ENCODE measurements around the gene PPM1E. TPM values are rescaled to one million over a fixed set of nuclear protein-coding genes. Genes with fewer than 3 reads are reported as not detected.
A peak's percentile ranks its signal among the peaks of the same experiment; 100 is the strongest.

PPM1E gene
- total RNA-seq, 4 donors from 2014 or later, result 0.08 to 0.11 TPM; not detected in 2

GRCh38 chr17:58999500-58999899, 243.8 kb downstream of the PPM1E start:
- 93% methylated on average over 1 of the region's 1 CpG for WGBS
- TF ChIP-seq POLR2A (IDR thresholded peaks at IDR 0.05), result no peak
- TF ChIP-seq EP300 (IDR thresholded peaks at IDR 0.05), result no peak
- TF ChIP-seq CTCF (IDR thresholded peaks at IDR 0.05), result no peak
- TF ChIP-seq POLR2AphosphoS5 (IDR thresholded peaks at IDR 0.05), result no peak
- Histone ChIP-seq H3K9me3 (no peaks in the 10 kb centered on the region), H3K27me3 (no peaks in the 10 kb centered on the region), H3K4me1 (no peaks in the 10 kb centered on the region), H3K4me3 (no peak overlapping the region), H3K36me3 (peaks cover 28% of the 10 kb centered on the region), H3K27ac (no peak overlapping the region)
- no peak for DNase-seq (ENCODE audit: low spot score in 2 of 2)

- no peak overlapping the region for H3K27ac ChIP-seq
Measured at GRCh38 chr17:59000022-59000421, 244.4 kb downstream of the PPM1E start.

GRCh38 chr17:59001158-59001814, 245.6 kb downstream of the PPM1E start:
- no peak for TF ChIP-seq POLR2A (IDR thresholded peaks at IDR 0.05)
- no peak for TF ChIP-seq EP300 (IDR thresholded peaks at IDR 0.05)
- TF ChIP-seq POLR2AphosphoS5 (IDR thresholded peaks at IDR 0.05), result no peak
- no peak for TF ChIP-seq CTCF (IDR thresholded peaks at IDR 0.05)
- Histone ChIP-seq H3K36me3 (peaks cover 28% of the 10 kb centered on the region), H3K4me1 (no peaks in the 10 kb centered on the region), H3K9me3 (no peaks in the 10 kb centered on the region), H3K4me3 (peak overlapping the region; percentile 6), H3K27me3 (no peaks in the 10 kb centered on the region), H3K27ac (no peak overlapping the region)
- DNase-seq (ENCODE audit: low spot score in 2 of 2), result no peak
- WGBS, result 65% methylated on average over 10 of the region's 10 CpGs

More at GRCh38 chr17:59000022-59000421, 244.4 kb downstream of the PPM1E start:
- no peak for TF ChIP-seq POLR2AphosphoS5 (IDR thresholded peaks at IDR 0.05)
- no peak for TF ChIP-seq EP300 (IDR thresholded peaks at IDR 0.05)
- H3K36me3 ChIP-seq, result peaks cover 28% of the 10 kb centered on the region
- H3K4me3 ChIP-seq, result no peak overlapping the region
- DNase-seq (ENCODE audit: low spot score in 2 of 2), result no peak
- no peaks in the 10 kb centered on the region for H3K4me1 ChIP-seq
- no peaks in the 10 kb centered on the region for H3K9me3 ChIP-seq
- no peaks in the 10 kb centered on the region for H3K27me3 ChIP-seq
- 96% methylated on average over 1 of the region's 1 CpG for WGBS

- WGBS, result 89% methylated on average over 3 of the region's 3 CpGs
- H3K36me3 ChIP-seq, result peaks cover 30% of the 10 kb centered on the region
- DNase-seq (ENCODE audit: low spot score in 2 of 2), result no peak
Measured at GRCh38 chr17:59002126-59002525, 246.5 kb downstream of the PPM1E start.

GRCh38 chr17:59002848-59003247, 247.2 kb downstream of the PPM1E start:
- no peak for DNase-seq (ENCODE audit: low spot score in 2 of 2)
- WGBS, result 100% methylated on average over 2 of the region's 2 CpGs
- no peak overlapping the region for H3K27ac ChIP-seq
- no peak overlapping the region for H3K4me3 ChIP-seq
- no peaks in the 10 kb centered on the region for H3K4me1 ChIP-seq
- peaks cover 26% of the 10 kb centered on the region for H3K36me3 ChIP-seq
- TF ChIP-seq POLR2A (IDR thresholded peaks at IDR 0.05) (no peak), POLR2AphosphoS5 (IDR thresholded peaks at IDR 0.05) (no peak), EP300 (IDR thresholded peaks at IDR 0.05) (no peak)
- H3K27me3 ChIP-seq, result no peaks in the 10 kb centered on the region
- no peaks in the 10 kb centered on the region for H3K9me3 ChIP-seq

More at GRCh38 chr17:59002126-59002525, 246.5 kb downstream of the PPM1E start:
- Histone ChIP-seq H3K27ac (no peak overlapping the region), H3K4me1 (no peaks in the 10 kb centered on the region), H3K9me3 (no peaks in the 10 kb centered on the region), H3K27me3 (no peaks in the 10 kb centered on the region), H3K4me3 (no peak overlapping the region)
- TF ChIP-seq EP300 (IDR thresholded peaks at IDR 0.05) (no peak), CTCF (IDR thresholded peaks at IDR 0.05) (no peak), POLR2A (IDR thresholded peaks at IDR 0.05) (no peak), POLR2AphosphoS5 (IDR thresholded peaks at IDR 0.05) (no peak)

- H3K4me3 ChIP-seq, result no peak overlapping the region
- WGBS, result 81% methylated on average over 1 of the region's 1 CpG
- peaks cover 28% of the 10 kb centered on the region for H3K36me3 ChIP-seq
- no peak overlapping the region for H3K27ac ChIP-seq
- TF ChIP-seq POLR2A (IDR thresholded peaks at IDR 0.05) (no peak), CTCF (IDR thresholded peaks at IDR 0.05) (no peak), POLR2AphosphoS5 (IDR thresholded peaks at IDR 0.05) (no peak), EP300 (IDR thresholded peaks at IDR 0.05) (no peak)
- DNase-seq (ENCODE audit: low spot score in 2 of 2), result no peak
- no peaks in the 10 kb centered on the region for H3K4me1 ChIP-seq
- no peaks in the 10 kb centered on the region for H3K27me3 ChIP-seq
- no peaks in the 10 kb centered on the region for H3K9me3 ChIP-seq
Measured at GRCh38 chr17:59003860-59004259, 248.2 kb downstream of the PPM1E start.

Data from suprapubic skin (tissue), 4 donors.